ENCODE results near the gene LAMB2. TPM values are rescaled to one million over a fixed set of nuclear protein-coding genes. Genes with fewer than 3 reads are reported as not detected.

Gene LAMB2
- total and polyA plus RNA-seq, 2 of the 8 experiments (the other 6 are each of a cell fraction or from before 2014, with no cell fraction given) = 112 to 153 TPM

DNA sequence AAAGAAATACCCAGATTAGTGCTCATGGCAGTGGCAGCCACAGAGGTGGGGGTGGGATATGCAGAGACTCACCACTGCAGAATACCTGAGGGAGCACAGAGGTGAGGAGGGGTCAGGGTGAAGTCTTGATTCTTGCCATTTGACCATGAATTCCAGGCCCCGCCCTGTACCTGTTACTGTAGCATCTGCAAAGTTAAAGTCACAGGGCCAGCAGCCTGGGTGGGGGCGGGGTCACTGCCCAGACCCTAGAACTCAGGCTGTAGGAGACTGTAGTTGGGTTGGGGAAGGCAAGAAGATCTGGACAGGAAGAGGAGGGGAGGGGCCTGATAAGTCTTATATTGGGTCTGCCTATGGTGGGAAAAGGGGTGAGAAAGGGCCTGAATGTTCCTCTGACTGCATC, 18.8 kb upstream of the LAMB2 start:
- Histone ChIP-seq H3K27ac (ENCODE audit: low read depth, low read length) (no peak overlapping the region), H4K91ac (replicated peaks; ENCODE audit: insufficient read length, low read length) (no peak overlapping the region), H2BK120ac (replicated peaks; ENCODE audit: low read depth, low read length) (no peak overlapping the region), H3K4me1 (replicated peaks in 1 of 4; ENCODE audit: control insufficient read depth in 3 of 4, insufficient read depth in 4 of 4, low read length in 3 of 4) (no peaks in the 10 kb centered on the region), H3K79me2 (ENCODE audit: control insufficient read depth in 1 of 2, insufficient read depth in 2 of 2, low read length in 2 of 2) (no peaks in the 10 kb centered on the region), H3K36me3 (ENCODE audit: control insufficient read depth in 2 of 4, insufficient read depth in 4 of 4, low read length in 3 of 4) (no peaks in the 10 kb centered on the region), H2BK12ac (ENCODE audit: low read depth, low read length) (no peak overlapping the region), H3K4me3 (ENCODE audit: extremely low read depth in 1 of 4, insufficient read depth in 2 of 4, low read depth in 3 of 4, low read length in 4 of 4) (no peak overlapping the region), H3K4me2 (ENCODE audit: insufficient read depth in 1 of 2, low read depth in 2 of 2, low read length in 2 of 2) (no peak overlapping the region), H3K56ac (replicated peaks; ENCODE audit: insufficient read length, low read depth, low read length) (no peak overlapping the region), H2AFZ (ENCODE audit: low read length) (no peak overlapping the region), H2BK15ac (ENCODE audit: low read length) (no peak overlapping the region), H3K14ac (ENCODE audit: insufficient read length) (no peak overlapping the region), H2BK20ac (ENCODE audit: low read length) (no peak overlapping the region), H2BK5ac (ENCODE audit: low read depth, low read length) (no peak overlapping the region), H3K27me3 (replicated peaks in 1 of 4; ENCODE audit: control insufficient read depth in 3 of 4, extremely low read depth in 1 of 4, insufficient read depth in 3 of 4, low read length in 3 of 4) (no peaks in the 10 kb centered on the region), H2AK5ac (ENCODE audit: low read depth, low read length) (no peak overlapping the region), H3K18ac (ENCODE audit: extremely low read depth, low read length) (no peak overlapping the region), H3K23me2 (ENCODE audit: low read depth, low read length) (no peaks in the 10 kb centered on the region), H3K9me3 (ENCODE audit: insufficient read depth in 2 of 2, low read depth in 1 of 2, low read length in 1 of 2) (no peaks in the 10 kb centered on the region), H3K23ac (ENCODE audit: insufficient read length) (no peak overlapping the region), H3K79me1 (ENCODE audit: low read depth, low read length) (no peaks in the 10 kb centered on the region), H4K5ac (ENCODE audit: insufficient read length, low read depth, low read length) (no peak overlapping the region), H3K9ac (replicated peaks in 1 of 4; ENCODE audit: extremely low read depth in 1 of 4, low read depth in 3 of 4, low read length in 3 of 4) (no peak overlapping the region), H3K4ac (replicated peaks; ENCODE audit: insufficient read length, low read depth, low read length) (no peak overlapping the region), H4K8ac (ENCODE audit: extremely low read depth, insufficient read depth, low read length) (no peak overlapping the region), H4K20me1 (replicated peaks in 1 of 2; ENCODE audit: control insufficient read depth in 1 of 2, insufficient read depth in 2 of 2, low read length in 2 of 2) (no peaks in the 10 kb centered on the region)
- TF ChIP-seq SAP30 (IDR thresholded peaks at IDR 0.05; ENCODE audit: insufficient read depth, insufficient replicate concordance, low read length) = no peak
- TF ChIP-seq MAFK (IDR thresholded peaks at IDR 0.05; ENCODE audit: low read depth, low read length) = no peak
- TF ChIP-seq SP2 (IDR thresholded peaks at IDR 0.05; ENCODE audit: low read length) = no peak
- TF ChIP-seq TBP (IDR thresholded peaks at IDR 0.05; ENCODE audit: low read depth, low read length) = no peak
- TF ChIP-seq POLR2AphosphoS5 (IDR thresholded peaks at IDR 0.05; ENCODE audit: low read depth, low read length) = no peak
- TF ChIP-seq SIX5 (IDR thresholded peaks at IDR 0.05; ENCODE audit: low read depth, low read length) = no peak
- ChIA-PET POLR2A (ENCODE audit: partially characterized antibody) (no interaction called here), CTCF (ENCODE audit: partially characterized antibody) (interaction anchor here (1.3 to 3.3 kb wide), 2 partner anchors 19 kb away, joined by 3 to 14 read pairs; partner anchors contain the start of genes KLHDC8B and LAMB2)
- no peak for FAIRE-seq
- DNase-seq (ENCODE audit: low read depth in 1 of 2, low spot score in 2 of 2) = no peak
- 75% methylated on average over 2 of the region's 2 CpGs; no CpG with 5 or more reads in 1 of the 2 experiments for WGBS, 2 experiments (ENCODE audit: extremely low coverage in 1 of 2, insufficient coverage in 1 of 2, insufficient read length in 1 of 2, insufficient replicate concordance in 2 of 2, low coverage in 1 of 2, low lambda C conversion rate in 2 of 2, missing lambda C conversion rate in 1 of 2)
